Chondrocyte (in vitro differentiated cells): Measurements from ENCODE around the gene PRXL2A. TPM values are rescaled to one million over a fixed set of nuclear protein-coding genes. Genes with fewer than 3 reads are reported as not detected.
"Not testable (repeated sequence)": the region's sequence is repeated elsewhere in the genome, so short reads cannot be mapped to it uniquely, and the experiment has no call there.

Source experiments
- DNase-seq: peaks from one replicate; pipeline ENCODE4 v3.0.0; 2021; ENCODE audit warnings: mixed read lengths, low spot score
- H3K27ac Mint-ChIP-seq: one replicate; pipeline ENCODE4 v1.8.0; 2021; ENCODE audit warnings: mild to moderate bottlenecking, moderate library complexity, mixed read lengths; ENCODE audit not compliant: unreplicated experiment
- H3K27me3 Mint-ChIP-seq: 2 replicates; pipeline ENCODE4 v1.8.0; 2021; ENCODE audit warnings: low read depth, mixed read lengths
- H3K36me3 Mint-ChIP-seq: 2 replicates; pipeline ENCODE4 v1.8.0; 2021; ENCODE audit warnings: low read depth, mixed read lengths
- H3K4me1 Mint-ChIP-seq: 2 replicates; pipeline ENCODE4 v1.8.0; 2021; ENCODE audit warnings: low read depth, mild to moderate bottlenecking, mixed read lengths
- H3K4me3 Mint-ChIP-seq: one replicate; pipeline ENCODE4 v1.8.0; 2021; ENCODE audit warnings: mild to moderate bottlenecking, moderate library complexity, mixed read lengths; ENCODE audit not compliant: unreplicated experiment
- H3K9me3 Mint-ChIP-seq: 2 replicates; pipeline ENCODE4 v1.8.0; 2021; ENCODE audit warnings: low read depth, mixed read lengths
- CTCF ChIP-seq: fragments of 200-600 bp; sonication (generic); IDR thresholded peaks from 2 replicates; pipeline ENCODE4 v1.5.0; 2021; ENCODE audit warnings: antibody characterized with exemption, mild to moderate bottlenecking, moderate library complexity
- total RNA-seq: library from RNA; stranded (reverse); gene quantifications from 3 replicates; pipeline ENCODE4 v1.2.1, GENCODE V29; 2021

The PRXL2A gene
- total RNA-seq, 1 donor from 2014 or later, result 86.9 TPM

- Mint-ChIP-seq H3K4me1 (peaks cover 89% of the 10 kb centered on the region), H3K4me3 (peak overlapping the region; percentile 59), H3K36me3 (no peaks in the 10 kb centered on the region), H3K27me3 (no peaks in the 10 kb centered on the region), H3K9me3 (no peaks in the 10 kb centered on the region), H3K27ac (peak overlapping the region; percentile 94)
- no peak for DNase-seq
- TF ChIP-seq CTCF, result no peak
Observed at GRCh38 chr10:80413271-80413996, 5.1 kb downstream of the PRXL2A start.

GRCh38 chr10:80414142-80414895 lies 6.0 kb downstream of the PRXL2A start:
- Mint-ChIP-seq H3K9me3 (no peaks in the 10 kb centered on the region), H3K27ac (peak overlapping the region; percentile 94), H3K27me3 (no peaks in the 10 kb centered on the region), H3K4me3 (peak overlapping the region; percentile 59), H3K36me3 (no peaks in the 10 kb centered on the region), H3K4me1 (peaks cover 88% of the 10 kb centered on the region)
- no peak for TF ChIP-seq CTCF
- DNase-seq, result no peak

- Mint-ChIP-seq H3K27me3 (no peaks in the 10 kb centered on the region), H3K4me3 (peak overlapping the region; percentile 37), H3K9me3 (no peaks in the 10 kb centered on the region), H3K4me1 (peaks cover 72% of the 10 kb centered on the region), H3K27ac (peak overlapping the region; percentile 84), H3K36me3 (peaks cover 2% of the 10 kb centered on the region)
- TF ChIP-seq CTCF, result no peak
- no peak for DNase-seq
Observed at GRCh38 chr10:80415734-80416478, 7.6 kb downstream of the PRXL2A start.

GRCh38 chr10:80416479-80417098 lies 8.2 kb downstream of the PRXL2A start:
- Mint-ChIP-seq H3K36me3 (peaks cover 4% of the 10 kb centered on the region), H3K4me3 (peak overlapping the region; percentile 37), H3K27ac (peak overlapping the region; percentile 84), H3K9me3 (no peaks in the 10 kb centered on the region), H3K27me3 (no peaks in the 10 kb centered on the region), H3K4me1 (peaks cover 65% of the 10 kb centered on the region)
- no peak for TF ChIP-seq CTCF
- no peak for DNase-seq

GRCh38 chr10:80417256-80417655 lies 8.9 kb downstream of the PRXL2A start:
- peak overlapping the region; percentile 84 for H3K27ac Mint-ChIP-seq
- H3K4me3 Mint-ChIP-seq, H3K27me3 Mint-ChIP-seq, H3K9me3 Mint-ChIP-seq, DNase-seq, H3K36me3 Mint-ChIP-seq: not testable (repeated sequence)
- peaks cover 58% of the 10 kb centered on the region for H3K4me1 Mint-ChIP-seq
